ENCODE results near the gene RPS26. TPM values are rescaled to one million over a fixed set of nuclear protein-coding genes. Genes with fewer than 3 reads are reported as not detected.

RPS26 gene
- total RNA-seq, 1 donor from 2014 or later, result 45.9 TPM

GRCh38 chr12:56007564-56008559 lies 33.9 kb upstream of the RPS26 start:
- peaks cover 14% of the 10 kb centered on the region for H3K36me3 Mint-ChIP-seq (ENCODE audit: low read depth, unreplicated experiment)
- no peaks in the 10 kb centered on the region for H4K20me1 ChIP-seq (ENCODE audit: insufficient read depth, low read length)
- no peaks in the 10 kb centered on the region for H3K9me3 ChIP-seq (ENCODE audit: insufficient read depth, low read depth, low read length)
- peak overlapping the region; percentile 72 for H3K4me3 ChIP-seq (ENCODE audit: insufficient read depth, low read depth, low read length)
- H3K4me3 Mint-ChIP-seq (ENCODE audit: unreplicated experiment), result peak overlapping the region; percentile 84
- no peaks in the 10 kb centered on the region for H3K27me3 ChIP-seq (ENCODE audit: insufficient read depth, low read length)
- H2AFZ ChIP-seq (ENCODE audit: low read depth, low read length), result peak overlapping the region; percentile 65
- H3K9ac ChIP-seq (ENCODE audit: low read length), result peak overlapping the region; percentile 76
- H3K79me2 ChIP-seq (ENCODE audit: insufficient read depth, low read length), result no peaks in the 10 kb centered on the region
- no peak overlapping the region for H3K27ac Mint-ChIP-seq (ENCODE audit: unreplicated experiment)
- H3K36me3 ChIP-seq (ENCODE audit: insufficient read depth, low read length), result peaks cover 2% of the 10 kb centered on the region
- H3K4me1 Mint-ChIP-seq (ENCODE audit: low read depth, unreplicated experiment), result peaks cover 16% of the 10 kb centered on the region
- peak overlapping the region; percentile 27 for H3K27ac ChIP-seq (ENCODE audit: low read depth, low read length)
- peak overlapping the region; percentile 95 for H3K4me2 ChIP-seq (ENCODE audit: low read length)
- H3K27me3 Mint-ChIP-seq (ENCODE audit: low read depth, unreplicated experiment), result no peaks in the 10 kb centered on the region
- H3K9me3 Mint-ChIP-seq (ENCODE audit: unreplicated experiment), result no peaks in the 10 kb centered on the region
- FAIRE-seq (no peak), DNase-seq (ENCODE audit: low read depth) (no peak)
- TF ChIP-seq CTCF (IDR thresholded peaks at IDR 0.05; ENCODE audit: insufficient read depth, low read depth, low read length) (no peak), EZH2 (IDR thresholded peaks at IDR 0.05; ENCODE audit: insufficient read depth, low read length) (no peak)
- no peaks in the 10 kb centered on the region for H3K4me1 ChIP-seq (ENCODE audit: insufficient read depth, low read length)

GRCh38 chr12:56010111-56010570 lies 31.6 kb upstream of the RPS26 start:
- no peak for FAIRE-seq
- Histone ChIP-seq H3K9ac (ENCODE audit: low read length) (no peak overlapping the region), H3K4me2 (ENCODE audit: low read length) (no peak overlapping the region), H3K36me3 (ENCODE audit: insufficient read depth, low read length) (no peaks in the 10 kb centered on the region), H3K4me3 (ENCODE audit: insufficient read depth, low read depth, low read length) (no peak overlapping the region), H4K20me1 (ENCODE audit: insufficient read depth, low read length) (no peaks in the 10 kb centered on the region), H3K4me1 (ENCODE audit: insufficient read depth, low read length) (no peaks in the 10 kb centered on the region), H3K79me2 (ENCODE audit: insufficient read depth, low read length) (no peaks in the 10 kb centered on the region), H2AFZ (ENCODE audit: low read depth, low read length) (no peak overlapping the region), H3K27ac (ENCODE audit: low read depth, low read length) (no peak overlapping the region), H3K27me3 (ENCODE audit: insufficient read depth, low read length) (no peaks in the 10 kb centered on the region), H3K9me3 (ENCODE audit: insufficient read depth, low read depth, low read length) (no peaks in the 10 kb centered on the region)
- Mint-ChIP-seq H3K27me3 (ENCODE audit: low read depth, unreplicated experiment) (no peaks in the 10 kb centered on the region), H3K4me1 (ENCODE audit: low read depth, unreplicated experiment) (peaks cover 16% of the 10 kb centered on the region), H3K4me3 (ENCODE audit: unreplicated experiment) (no peak overlapping the region), H3K27ac (ENCODE audit: unreplicated experiment) (no peak overlapping the region), H3K9me3 (ENCODE audit: unreplicated experiment) (no peaks in the 10 kb centered on the region), H3K36me3 (ENCODE audit: low read depth, unreplicated experiment) (no peaks in the 10 kb centered on the region)
- TF ChIP-seq EZH2 (IDR thresholded peaks at IDR 0.05; ENCODE audit: insufficient read depth, low read length) (no peak), CTCF (IDR thresholded peaks at IDR 0.05; ENCODE audit: insufficient read depth, low read depth, low read length) (no peak)
- DNase-seq (ENCODE audit: low read depth), result no peak
